NCI-H82 (cell line): Measurements from ENCODE around the gene CLCN1.

Experiments
- DNase-seq: peaks from one replicate; lab custom pipeline; 2025; lab: John Stamatoyannopoulos, UW

CLCN1 gene

DNA sequence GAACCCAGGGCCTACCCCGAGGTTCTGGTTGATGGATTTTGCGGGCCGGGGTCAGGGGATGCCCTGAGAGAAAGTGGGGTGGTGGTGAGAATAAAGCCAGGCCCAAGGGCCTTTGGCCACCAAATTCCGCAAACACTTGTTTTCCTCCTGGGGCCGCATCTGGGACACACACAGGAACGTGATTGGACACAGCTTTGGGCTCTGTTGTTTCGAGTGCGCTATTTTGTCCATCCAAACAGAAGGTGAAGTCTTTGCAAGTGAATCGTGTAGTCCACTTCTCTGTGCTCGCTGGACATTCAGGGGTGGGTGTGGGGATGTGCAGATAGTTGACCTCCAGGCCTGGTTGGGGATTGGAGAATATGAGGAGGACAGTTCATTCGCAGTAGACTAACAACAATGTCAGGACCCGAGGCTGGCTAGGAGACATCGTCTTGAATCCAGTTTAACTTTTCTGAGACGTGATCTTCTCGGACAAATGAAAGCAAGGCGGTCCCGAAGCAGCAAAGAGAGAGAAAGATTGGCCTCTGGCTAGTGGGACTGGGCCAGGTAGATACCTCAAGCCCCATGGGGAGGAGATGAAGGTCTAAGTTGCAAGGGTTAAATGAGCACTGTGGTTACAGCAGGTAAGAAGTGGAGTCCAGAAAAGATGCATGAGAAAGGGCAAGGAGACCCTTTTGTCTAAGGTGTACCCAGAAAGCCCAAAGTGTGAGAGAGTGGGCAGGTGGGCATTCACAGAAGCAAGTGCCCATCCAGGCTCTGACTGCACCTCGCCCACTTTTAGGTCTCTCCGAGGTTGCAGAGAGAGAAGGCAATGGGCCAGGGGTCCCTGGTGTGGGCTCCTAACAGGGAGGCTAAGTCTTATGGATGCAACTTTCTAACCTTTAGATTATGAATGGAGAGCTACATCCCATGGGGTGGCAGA lies 47.4 kb downstream of the CLCN1 start:
- no peak for DNase-seq

DNA sequence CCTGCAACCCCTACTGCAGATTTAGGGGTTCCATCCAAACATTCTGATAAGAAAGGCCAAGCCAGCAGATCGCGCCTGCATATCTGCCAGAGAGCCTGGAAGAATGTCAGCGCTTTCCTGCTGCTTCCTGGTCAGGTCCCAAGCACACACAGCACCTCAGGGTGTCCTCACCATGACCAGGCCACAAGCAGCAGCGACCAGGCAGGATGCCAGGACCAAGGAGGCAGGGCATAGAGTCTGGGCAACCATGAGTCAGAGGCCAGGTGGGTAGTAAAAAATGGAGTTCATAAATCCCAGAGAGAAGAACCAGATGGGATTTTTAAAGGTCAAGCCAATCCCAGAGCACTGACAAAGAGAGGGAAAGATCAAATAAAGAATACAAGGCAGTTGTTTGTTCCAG lies 52.1 kb downstream of the CLCN1 start:
- DNase-seq: no peak

DNA sequence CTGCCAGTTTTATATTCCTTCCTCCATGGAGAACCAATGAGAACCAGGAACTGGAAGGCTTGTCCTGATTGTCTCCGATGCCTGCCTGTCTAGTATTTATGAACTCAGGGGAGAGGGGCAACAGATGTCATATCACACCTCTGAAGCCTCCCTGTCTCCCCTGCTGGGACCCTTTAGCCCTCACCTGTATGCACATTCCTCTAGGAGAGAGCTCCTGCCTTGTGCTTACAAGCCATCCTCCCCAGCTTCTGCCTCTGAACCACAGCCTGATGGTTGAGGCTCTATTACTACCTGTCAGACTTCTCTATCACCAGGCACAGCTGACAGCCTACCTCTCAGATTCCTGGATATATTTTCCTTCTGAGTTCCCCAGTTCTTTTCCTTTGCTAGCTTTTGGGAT lies 52.5 kb downstream of the CLCN1 start:
- DNase-seq: no peak

DNA sequence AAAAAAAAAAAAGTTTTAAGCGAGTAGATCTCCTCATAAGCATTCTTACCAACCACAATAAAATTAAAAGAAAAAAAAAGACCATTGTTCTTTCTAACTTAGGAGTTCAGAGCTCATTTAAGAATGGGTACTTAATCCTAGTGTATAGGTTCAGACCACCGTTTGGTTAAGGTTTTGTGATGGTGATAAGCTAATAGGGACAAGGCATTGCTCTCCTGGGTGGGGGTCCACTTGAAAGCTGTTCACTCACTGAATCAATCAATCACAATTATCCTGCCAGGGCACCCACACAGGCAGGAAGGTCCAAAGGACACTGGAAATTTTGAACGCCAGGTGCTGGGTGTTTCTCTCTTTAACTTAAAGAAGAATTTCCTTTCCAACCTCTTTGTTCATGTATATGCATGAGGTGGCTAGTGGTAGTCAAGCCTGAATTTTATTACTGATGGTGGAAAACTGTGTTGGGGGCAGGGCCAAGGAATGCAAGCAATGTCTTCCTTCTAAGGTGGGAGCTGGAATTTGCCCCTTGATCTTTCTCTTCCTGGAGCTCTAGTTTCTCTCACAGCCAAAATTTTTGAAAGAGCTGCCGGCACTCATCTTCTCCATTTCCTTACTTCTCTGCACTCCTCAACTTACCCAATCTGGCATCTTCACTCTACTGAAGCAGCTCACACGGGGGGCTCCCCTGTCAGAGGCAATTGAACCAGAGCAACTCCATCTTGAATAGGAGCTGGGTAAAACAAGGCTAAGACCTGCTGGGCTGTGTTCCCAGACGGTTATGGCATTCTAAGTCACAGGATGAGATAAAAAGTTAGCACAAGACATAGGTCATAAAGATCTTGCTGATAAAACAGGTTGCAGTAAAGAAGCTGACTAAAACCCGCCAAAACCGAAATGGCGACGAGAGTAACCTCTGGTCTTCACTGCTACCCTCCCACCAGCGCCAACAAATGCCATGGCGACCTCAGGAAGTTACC lies 54.1 kb downstream of the CLCN1 start:
- DNase-seq: no peak

DNA sequence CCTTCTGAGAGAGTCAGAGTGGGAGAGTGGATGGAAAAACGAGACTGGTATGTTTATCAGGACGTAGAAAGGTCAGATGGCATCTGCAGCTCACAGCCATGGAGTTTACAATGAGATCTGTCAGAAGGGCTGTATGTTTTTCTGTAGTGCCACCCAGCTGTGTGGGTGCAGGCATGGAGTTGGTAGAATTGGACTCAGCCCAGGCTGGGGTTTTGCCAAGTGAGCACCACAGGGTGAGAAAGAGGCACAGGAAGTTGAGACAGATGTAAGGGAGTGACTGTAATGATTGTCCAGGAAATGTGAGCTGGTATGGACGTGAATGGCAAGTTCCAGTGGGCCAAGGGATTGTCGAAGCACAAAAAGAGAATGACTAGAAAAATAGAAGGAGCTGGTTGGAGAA lies 56.2 kb downstream of the CLCN1 start:
- DNase-seq: no peak

DNA sequence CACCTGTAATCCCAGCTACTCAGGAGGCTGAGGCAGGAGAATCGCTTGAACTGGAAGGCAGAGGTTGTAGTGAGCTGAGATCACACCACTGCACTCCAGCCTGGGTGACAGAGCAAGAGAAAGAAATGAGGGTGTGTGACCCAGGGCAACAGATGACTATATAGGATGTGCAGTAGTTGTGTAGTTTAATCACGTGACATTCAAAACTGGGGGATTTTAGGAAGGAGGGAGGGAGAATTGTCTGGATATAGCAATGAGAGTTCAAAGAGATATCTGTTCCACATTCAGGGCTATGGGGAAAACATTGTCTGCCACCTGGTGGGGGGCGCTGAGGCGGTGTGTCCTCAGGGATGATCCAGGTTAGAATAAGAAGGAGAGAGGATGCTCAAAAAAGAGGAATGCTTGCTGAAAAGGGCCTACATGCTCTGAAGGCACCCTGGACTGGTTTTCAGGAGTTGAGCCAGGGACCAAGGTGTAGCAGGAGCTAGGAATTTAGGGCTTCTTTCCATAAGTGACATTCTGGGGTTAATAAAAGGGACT lies 57.4 kb downstream of the CLCN1 start:
- no peak for DNase-seq

DNA sequence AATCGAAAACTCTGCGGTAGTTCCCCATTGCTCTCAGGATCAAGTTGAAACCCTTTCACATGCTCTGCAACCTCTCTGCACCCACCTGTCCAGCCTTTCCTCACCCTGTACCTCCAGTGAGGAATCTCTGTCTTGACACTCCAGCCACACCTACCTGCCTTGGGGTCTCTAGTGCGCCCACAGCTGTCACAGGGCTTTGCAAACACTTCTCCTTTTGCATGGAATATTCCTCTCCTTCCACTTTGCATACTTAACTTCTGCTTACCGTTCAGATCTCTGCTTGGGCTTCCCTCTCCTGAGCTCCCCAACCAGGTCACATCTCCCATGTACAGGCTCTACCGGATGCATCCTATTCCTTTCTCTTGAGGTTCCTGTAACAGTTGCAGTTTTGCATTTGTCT lies 58.6 kb downstream of the CLCN1 start:
- DNase-seq: no peak

DNA sequence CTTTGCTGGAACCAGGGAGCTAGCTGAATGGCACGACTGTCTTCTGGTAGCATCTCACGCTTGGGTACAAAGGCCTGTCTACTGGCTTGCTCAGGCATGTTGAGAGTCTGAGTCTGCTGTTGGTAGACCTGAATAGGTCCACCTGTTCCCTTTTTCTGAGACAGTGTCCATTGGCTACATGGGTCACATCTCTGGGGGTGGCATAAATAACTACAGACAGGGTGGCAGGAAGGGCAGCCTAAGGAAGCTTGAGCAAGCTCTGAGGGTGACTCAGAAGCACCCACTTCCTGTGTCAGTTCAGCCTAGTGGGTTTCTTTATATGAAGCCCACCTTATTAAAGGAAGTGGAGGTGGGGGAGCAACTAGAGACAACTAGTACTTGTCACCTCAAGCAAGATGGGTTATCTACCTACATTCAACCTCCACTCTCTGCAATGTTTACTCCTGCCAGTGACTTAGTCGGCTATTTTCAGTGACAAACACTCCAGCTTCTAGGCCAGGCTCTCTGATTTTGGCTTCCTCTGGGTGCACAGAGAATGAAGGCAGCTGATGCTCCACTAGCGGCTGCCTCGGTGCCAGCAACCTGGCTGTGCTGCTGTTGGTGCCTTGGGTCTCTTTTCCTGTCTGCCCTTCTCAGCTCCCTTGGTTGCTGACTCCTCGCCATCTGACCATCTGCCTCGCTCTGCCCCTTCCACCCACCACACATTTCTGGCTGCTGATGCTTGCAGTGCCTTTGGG lies 59.6 kb downstream of the CLCN1 start:
- no peak for DNase-seq

DNA sequence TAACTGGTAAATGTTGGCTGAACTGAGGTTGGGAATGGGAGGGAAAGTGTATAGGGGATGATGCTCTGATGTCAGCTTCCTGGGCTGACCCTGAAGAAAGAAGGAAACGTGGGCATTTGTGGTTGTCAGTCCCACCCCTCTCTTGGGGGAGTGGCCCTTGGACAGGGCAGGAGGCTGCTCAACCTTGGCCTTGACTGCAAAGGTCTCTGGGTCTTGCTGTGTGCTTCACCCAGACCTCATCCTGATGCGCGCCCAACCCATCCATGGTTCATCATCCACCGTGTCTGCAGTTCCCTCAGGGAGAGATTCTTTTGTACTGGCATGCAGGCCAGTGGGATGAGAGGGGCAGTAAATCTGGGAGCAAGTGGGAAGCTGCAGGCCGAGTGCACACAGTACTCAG lies 60.5 kb downstream of the CLCN1 start:
- DNase-seq: no peak

DNA sequence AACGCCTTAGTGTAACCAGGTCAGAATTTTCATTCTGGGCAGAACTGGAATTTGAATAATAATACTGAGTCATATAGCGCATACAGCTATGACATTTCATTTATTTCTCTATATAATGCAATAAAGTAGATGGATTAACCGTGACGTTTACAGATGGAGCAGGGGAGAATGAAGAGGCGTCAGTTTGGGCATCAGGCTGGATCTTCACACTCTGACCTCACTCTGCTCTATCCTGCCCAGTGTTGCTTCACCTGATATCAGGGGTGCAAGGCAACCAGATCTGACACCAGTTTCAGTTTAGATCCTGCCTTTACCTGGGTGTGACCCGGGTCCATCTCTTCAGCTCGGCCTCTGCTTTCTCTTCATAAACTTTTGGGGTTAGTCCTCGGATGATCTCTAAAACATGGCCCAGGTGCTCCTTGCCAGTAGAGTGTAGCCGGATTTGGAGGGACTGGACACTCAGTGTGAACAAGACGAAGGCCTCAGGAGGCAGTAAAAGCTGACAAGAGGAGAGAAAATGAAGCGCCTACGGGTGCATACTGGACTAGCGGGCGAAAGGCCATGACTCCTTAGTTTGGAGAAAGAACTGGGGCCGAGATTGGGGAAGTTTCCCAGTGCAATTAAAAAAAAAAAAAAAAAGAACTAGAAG lies 63.8 kb downstream of the CLCN1 start:
- no peak for DNase-seq

DNA sequence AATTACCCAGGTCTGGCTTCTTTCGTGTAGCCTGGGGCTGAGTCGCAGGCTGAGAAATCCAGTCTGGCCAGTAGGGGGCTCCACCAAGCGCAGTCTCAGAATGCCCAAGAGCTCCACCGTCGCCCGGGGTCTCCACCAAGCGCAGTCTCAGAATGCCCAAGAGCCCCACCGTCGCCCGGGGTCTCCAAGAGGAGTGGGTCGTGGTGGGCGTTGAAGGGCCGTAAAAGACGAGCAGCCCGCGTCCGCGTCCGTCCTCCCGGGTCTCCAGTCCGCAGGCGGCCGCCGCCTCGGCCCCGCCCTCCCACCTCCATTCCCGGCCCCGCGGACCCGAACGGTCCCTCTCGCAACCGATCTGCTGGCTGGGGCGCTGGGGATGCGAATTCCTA lies 64.3 kb downstream of the CLCN1 start:
- DNase-seq: peak; percentile 87

DNA sequence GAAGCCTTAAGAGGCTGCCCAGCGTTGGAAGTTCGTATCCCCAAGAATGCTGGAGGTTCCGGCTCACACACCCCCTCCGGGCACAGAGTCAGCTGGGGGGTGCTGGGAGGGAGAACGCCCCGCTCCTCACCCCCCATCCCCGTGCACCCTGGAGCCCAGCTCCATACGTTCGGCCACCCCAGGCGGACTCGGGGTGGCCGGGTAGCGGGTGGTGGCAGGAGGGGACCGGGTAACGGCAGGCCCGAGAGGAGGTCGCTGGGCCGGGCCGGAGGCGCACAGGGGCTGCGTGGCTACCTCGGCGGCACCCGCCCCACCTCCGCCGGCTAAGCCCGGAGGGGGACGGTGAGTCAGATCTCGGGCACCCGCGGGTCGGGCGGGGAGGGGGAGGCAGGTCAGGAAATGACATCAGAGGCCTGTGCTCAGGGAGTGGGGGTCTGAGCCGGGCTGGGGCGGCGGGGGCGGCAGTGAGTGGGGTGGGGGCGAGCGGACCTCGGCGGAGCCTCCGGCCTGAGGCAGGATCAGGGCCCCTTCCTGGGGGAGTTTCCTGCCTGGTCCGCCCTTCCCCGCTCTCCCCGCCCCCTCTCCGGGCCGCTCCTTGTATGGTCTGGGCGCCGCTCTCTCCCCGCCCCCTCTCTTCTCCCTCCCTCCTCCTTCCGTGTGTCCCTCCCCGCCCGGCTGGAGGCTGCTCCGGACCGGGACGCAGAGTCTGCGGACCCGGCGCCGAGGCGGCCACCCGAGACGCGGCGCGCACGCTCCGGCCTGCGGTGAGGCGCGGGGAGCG lies 64.9 kb downstream of the CLCN1 start, which contains the start of gene ZYX:
Gene ZYX (plus strand): TSS at position 700 of the 781 bp plus-strand sequence. CDS start 227 bp downstream, outside the sequence.
- DNase-seq: peak; percentile 88

DNA sequence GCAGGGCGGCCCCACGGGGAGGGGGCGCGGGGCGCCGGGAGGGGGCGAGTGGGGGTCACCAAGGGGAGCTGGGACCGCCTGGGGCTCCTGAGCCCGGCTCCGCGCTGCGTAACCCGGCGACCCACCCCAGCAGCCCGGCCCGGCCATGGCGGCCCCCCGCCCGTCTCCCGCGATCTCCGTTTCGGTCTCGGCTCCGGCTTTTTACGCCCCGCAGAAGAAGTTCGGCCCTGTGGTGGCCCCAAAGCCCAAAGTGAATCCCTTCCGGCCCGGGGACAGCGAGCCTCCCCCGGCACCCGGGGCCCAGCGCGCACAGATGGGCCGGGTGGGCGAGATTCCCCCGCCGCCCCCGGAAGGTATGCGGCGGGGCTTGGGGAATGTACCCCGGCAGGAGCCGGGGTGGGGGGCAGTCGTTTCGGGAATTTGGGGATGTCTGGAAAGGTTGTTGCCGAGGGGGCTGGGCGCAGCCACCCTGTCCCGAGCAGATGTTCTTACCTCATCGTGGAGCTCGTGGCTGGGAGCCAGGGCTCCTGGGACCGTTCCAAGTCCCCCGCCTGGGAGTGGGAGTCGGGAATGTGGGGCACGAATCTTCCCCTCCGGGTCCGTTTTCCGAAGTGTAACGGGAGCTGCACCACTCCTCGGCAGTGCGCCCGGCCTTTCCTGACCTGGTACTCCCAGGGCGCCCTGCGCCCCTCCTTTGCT lies 65.7 kb downstream of the CLCN1 start:
- peak; percentile 25 for DNase-seq

DNA sequence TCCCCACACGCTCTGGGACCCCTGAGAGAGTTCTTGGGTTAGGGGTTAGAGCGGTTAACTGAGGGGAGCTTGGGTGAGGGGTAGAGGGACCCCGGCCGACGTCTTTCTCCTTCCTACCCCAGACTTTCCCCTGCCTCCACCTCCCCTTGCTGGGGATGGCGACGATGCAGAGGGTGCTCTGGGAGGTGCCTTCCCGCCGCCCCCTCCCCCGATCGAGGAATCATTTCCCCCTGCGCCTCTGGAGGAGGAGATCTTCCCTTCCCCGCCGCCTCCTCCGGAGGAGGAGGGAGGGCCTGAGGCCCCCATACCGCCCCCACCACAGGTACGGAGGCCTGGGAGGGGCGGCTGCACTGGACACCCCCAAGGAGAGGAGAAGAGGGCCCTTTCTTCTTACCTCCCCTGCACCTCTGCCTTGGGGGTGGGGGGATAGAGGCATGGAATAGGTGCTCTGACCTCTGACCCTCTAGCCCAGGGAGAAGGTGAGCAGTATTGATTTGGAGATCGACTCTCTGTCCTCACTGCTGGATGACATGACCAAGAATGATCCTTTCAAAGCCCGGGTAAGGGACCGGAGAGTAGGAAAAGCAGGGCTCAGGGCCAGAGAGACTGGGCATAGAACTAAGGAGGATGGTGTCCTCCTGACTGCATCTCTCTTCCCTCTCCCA lies 66.3 kb downstream of the CLCN1 start:
- DNase-seq: peak; percentile 12

DNA sequence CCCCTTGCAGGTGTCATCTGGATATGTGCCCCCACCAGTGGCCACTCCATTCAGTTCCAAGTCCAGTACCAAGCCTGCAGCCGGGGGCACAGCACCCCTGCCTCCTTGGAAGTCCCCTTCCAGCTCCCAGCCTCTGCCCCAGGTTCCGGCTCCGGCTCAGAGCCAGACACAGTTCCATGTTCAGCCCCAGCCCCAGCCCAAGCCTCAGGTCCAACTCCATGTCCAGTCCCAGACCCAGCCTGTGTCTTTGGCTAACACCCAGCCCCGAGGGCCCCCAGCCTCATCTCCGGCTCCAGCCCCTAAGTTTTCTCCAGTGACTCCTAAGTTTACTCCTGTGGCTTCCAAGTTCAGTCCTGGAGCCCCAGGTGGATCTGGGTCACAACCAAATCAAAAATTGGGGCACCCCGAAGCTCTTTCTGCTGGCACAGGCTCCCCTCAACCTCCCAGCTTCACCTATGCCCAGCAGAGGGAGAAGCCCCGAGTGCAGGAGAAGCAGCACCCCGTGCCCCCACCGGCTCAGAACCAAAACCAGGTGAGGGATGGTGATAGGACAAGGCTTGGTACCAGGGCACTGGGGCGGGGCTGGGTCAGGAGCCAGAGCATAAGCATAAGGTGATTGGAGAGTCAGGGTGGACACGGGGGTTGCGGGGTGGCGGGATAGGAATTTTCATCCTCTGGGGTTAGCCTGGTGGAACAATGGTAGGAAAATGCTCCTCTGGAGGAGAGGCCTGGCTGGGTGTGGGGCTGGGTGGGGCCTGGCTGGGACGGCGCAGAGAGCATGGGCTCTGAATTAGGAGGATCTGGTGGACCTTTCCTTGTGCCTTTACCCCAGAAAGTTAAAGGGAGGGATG lies 67.1 kb downstream of the CLCN1 start:
- no peak for DNase-seq

DNA sequence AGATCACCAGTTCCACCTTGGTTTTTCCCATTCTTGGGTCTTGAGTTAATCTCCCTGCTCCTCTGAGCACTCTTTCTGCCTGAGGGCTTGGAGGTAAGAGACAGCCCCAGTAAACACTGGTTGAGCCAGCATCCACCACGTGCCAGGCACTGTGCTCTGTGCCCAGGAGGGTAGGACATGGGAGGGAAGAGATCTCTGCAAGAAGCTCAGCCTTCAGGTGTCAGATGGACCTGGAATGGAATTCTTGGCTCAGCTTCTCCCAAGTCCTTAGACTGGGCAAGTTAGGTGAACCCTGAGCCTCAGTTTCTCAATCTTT lies 67.7 kb downstream of the CLCN1 start:
- DNase-seq: no peak

DNA sequence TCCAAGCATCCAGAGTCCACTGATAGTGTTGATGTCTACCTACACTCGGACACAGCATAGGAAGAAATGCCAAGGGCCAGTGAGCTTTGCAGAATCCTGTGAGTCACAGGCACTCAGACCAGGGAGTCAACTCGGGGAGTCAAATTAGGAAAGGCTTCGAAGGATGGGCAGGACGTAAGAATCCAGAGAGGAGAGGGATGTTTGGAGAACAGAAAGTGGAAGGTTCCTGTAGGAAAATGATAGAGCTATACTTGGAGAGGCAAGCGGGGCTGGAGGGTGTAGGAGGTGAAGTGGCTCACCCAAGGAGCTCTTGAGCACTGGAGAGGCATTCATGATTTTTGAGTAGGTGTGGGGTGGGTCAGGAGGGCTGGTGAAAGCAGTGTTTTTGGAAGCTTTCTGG lies 68.2 kb downstream of the CLCN1 start:
- no peak for DNase-seq
